NCI-H1105 (cell line): ENCODE data around the gene ACTN4.

ENCODE experiments used
- DNase-seq: peaks from one replicate; lab custom pipeline; 2025; lab: John Stamatoyannopoulos, UW

Gene ACTN4

DNA sequence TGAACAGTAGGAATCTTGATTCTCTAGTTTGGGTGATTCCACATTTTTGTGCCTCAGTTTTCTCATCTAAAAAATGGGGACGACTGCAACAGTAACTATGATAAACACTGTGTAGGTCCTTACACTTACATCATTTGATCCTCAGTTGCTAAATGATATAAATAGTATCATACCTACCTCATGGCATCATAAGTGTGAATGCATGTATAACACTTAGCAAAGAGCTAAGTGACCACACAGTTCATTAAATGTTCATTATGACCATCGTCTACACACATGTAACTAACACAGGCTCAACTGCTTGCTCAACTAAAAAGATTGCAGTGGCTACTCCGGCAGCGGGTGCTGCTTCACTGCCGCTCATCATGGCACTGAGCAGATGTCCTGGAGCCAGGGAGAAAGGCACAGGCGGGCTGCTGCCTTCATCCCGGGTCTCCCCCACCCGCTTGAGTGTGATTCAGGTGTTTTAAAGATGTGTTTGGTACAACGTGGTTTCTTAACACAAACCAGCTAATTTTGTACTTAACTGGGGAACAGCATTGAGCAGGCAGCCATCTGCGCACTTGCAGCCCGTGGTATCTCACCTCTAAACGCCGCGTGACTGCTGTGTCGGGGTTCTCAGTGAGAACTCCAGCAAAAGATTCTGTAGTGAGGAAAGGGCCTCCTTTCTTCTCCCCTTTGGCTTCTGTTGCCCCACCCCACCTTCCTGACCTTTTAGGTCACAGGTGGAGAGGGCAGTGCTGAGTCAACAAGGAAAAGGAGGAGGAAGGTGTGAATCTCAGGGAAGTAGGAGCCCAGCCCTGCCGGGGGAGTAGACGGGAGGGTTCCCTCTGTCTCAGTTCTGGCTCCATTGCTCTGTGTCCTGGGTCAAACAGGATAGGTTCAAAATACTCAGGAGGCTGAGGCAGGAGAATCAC lies 11.7 kb upstream of the ACTN4 start:
- DNase-seq = no peak

- no peak for DNase-seq
These were observed 9.0 kb upstream of the ACTN4 start for GRCh38 chr19:38638461-38638860.

GRCh38 chr19:38639679-38640078 lies 7.8 kb upstream of the ACTN4 start:
- DNase-seq = no peak

DNA sequence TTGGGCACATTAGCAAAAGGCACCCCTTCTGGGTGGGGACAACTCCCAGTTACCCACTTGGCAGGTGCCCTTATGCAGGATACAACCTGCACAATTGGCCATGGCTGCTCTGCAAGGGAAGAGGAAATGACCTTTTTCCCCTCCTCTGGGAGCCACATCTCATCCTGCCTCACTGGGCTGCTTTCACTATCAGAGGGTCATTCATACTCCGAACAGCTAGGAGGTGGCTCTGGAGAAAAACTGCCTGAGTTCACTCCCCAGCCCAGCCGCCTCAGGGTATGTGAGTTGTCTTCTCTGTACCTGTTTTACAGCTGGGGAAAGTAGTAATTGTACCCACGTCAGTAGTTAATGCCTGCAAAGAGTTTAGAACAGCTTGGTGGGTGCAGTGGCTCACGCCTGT lies 7.1 kb upstream of the ACTN4 start:
- no peak for DNase-seq

DNA sequence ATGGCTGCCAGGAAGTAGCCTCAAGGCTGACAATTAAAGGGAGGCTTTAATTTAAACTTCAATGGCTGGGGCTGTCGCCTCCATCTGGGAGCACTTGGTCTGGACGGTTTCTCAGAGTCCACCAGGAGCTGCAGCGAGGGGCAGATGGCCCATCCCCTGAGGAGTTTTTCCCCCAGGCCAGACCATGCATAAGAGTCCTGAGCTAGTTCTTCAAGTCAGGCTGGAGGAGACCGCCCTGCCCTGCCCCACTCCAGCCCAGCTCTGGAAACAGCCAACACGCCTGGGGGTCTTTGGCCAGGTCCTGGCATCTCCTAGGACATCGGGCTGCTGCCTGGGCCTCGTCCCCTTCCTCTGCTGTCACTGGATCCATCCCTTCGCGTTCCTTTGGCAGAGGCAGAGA lies 5.3 kb upstream of the ACTN4 start:
- DNase-seq = no peak

- no peak for DNase-seq
These were observed 2.7 kb upstream of the ACTN4 start for GRCh38 chr19:38644719-38645118.

- DNase-seq = no peak
These were observed 718 bp downstream of the ACTN4 start for GRCh38 chr19:38647966-38648768.

GRCh38 chr19:38648769-38649304 lies 1.4 kb downstream of the ACTN4 start:
- no peak for DNase-seq

DNA sequence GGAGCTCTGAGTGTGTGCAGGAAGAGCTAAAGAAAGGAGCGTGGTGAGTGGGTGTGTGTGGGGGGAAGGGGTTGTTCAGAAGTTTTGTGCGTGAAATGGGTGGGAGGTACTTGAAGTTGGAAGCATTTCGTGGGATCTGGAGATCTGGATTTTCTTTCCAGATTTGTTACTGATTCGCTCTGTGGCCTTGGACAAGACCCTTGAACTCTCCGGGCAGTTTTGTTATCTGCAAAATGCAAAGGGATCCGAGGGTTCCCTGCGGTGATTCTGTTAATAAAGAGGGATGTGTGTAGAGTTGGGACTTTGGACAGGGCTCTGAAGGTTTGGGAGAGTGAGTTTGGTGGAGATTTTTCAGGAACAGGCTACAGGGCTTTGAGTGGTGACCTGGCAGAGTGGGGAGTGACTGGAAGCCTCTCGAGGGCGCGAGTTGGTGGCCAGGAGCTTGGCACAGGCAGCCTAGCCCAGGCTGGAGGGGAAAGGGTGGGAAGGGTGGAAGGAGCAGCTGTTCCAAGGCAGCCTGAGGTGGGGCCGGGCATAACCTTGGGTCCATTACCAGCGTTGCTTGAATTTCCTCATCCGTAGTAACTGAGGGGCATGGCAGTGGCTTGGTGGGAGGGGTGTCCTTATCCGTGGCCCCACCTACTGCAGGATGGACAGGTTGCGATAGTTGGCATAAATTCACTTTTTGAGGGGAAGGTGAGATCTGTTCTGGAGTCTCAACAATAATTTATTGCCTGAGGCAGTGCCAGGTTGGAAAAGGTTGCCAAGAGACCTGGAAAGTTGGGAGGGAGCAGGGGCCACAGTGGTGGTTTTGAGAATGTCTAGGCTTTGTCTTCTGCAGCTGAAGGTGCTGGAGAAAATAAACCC lies 2.1 kb downstream of the ACTN4 start:
- DNase-seq = no peak

- DNase-seq = no peak
These were observed 2.8 kb downstream of the ACTN4 start for GRCh38 chr19:38650172-38650775.

- no peak for DNase-seq
These were observed 3.6 kb downstream of the ACTN4 start for GRCh38 chr19:38650911-38651584.

DNA sequence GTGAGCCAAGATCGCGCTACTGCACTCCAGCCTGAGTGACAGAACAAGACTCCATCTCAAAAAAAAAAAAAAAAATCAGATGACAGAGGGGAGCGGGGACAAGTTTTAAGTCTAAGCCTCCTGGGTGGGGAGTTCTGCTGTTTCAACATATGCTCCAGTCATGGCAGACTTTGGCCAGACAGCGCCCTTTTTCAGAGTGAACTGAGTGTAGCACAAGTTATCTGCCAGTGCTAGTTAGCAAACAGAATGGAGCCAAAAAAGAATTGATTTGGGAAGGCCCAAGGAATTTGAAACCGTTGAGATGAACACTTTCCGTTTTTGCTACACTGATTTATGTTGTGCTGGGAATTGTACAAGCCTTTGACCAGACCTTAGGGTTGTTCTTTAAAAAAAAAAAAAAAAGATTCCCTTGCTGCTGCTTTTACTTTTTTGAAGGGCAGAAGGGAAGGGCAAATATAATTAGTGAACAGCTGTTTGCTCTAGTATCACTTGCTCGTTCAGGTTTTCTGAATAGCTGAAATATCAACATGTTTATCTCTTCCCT lies 5.7 kb downstream of the ACTN4 start:
- no peak for DNase-seq

- no peak for DNase-seq
These were observed 7.2 kb downstream of the ACTN4 start for GRCh38 chr19:38654628-38655055.

GRCh38 chr19:38655148-38655824 lies 7.8 kb downstream of the ACTN4 start:
- DNase-seq = no peak

DNA sequence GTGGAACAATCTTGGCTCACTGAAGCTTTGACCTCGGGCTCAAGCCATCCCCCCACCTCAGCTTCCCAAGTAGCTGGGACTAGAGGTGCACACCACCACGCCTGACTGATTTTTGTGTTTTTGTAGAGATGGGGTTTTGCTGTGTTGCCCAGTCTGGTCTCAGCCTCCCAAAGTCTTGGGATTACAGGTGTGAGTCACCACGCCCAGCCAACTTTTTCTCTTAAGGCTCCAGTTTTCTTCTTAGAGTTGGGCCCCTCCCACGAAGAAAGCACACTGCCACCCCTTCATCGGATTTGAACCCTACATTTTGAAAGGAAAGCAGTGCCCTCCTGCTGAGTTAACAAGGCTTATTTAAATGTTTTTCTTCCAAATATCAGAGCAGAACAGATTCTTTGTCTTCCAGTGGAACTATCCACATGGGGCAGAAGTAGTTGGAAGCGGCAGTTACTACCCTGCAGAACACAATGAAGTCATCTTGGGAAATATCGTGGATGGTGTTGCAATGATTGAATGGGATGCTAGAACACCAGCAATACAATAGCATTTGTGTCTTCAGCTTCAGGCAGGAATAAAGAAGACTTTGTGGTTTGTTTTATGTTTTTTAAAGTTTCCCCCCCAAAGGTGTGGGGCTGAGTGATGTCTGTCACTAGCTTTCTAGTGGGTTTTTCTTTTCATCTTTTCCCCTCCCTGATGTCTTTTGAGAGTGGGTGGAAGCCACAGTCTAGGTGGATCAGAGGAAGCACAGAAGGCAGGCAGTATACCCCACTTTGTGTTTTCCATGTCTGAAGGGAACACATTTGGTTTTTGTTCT lies 8.9 kb downstream of the ACTN4 start:
- no peak for DNase-seq

- DNase-seq = no peak
These were observed 10.3 kb downstream of the ACTN4 start for GRCh38 chr19:38657633-38658222.

GRCh38 chr19:38658462-38659306 lies 11.2 kb downstream of the ACTN4 start:
- DNase-seq = peak; percentile 90

DNA sequence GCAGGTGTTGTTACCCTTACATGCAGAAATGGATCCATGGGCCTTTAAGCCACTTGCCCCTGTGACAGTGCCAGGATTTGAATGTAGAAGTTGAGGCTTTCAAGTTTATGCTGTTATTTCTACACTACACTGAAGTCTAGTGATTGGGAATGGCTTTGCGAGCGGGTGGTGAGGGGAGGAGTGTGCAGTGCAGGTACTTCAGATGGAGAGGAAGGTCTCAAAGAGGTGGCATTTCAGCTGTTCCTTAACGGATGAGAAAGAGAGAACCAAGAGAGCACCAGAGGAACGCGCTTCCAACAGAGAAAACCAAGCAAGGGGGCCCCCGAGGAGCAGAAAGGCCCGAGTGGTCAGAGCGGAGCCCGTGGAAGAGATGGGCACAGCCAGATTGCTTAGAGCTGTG lies 13.3 kb downstream of the ACTN4 start:
- DNase-seq = no peak
